SK-N-SH (cell line): Measurements from ENCODE around the gene BRD9. TPM values are rescaled to one million over a fixed set of nuclear protein-coding genes. Genes with fewer than 3 reads are reported as not detected.

Experiments used
- CTCF ChIA-PET: fragments of 300-600, 350-600 bp; formaldehyde crosslinking; extraction: SDS; loops from one replicate; lab custom pipeline; 2021; lab: Yijun Ruan, JAX
- POLR2A ChIA-PET: fragments of 350-600 bp; sonication (Branson Sonifier 250); formaldehyde crosslinking; extraction: SDS; loops from one replicate; lab custom pipeline; 2020; ENCODE audit warnings: antibody characterized with exemption, inconsistent platforms; lab: Yijun Ruan, JAX
- DNase-seq: peaks from one replicate; pipeline ENCODE4 v3.0.0; 2012
- H2AFZ ChIP-seq: fragments of 200-600 bp; sonication (generic); 2 replicates; pipeline ENCODE4 v1.8.1; 2016; ENCODE audit warnings: antibody characterized with exemption, mild to moderate bottlenecking, low read depth
- H3F3A ChIP-seq: fragments of 200-600 bp; sonication (generic); replicated peaks from 2 replicates; pipeline ENCODE3; 2016; ENCODE audit warnings: antibody characterized with exemption, mild to moderate bottlenecking; ENCODE audit not compliant: insufficient read depth
- H3K27ac ChIP-seq, 2 experiments: fragments of 200-500 bp in 1 of 2; fragments of 200-600 bp in 1 of 2; sonication (Bioruptor generic) in 1 of 2; sonication (generic), shearing (Covaris generic) in 1 of 2; 2 replicates each; pipeline versions ENCODE4 v1.5.1 to v1.6.1; 2014 to 2016; ENCODE audit warnings: low read depth in 2 of 2, inconsistent platforms in 1 of 2, low read length in 1 of 2, mild to moderate bottlenecking in 1 of 2, mixed read lengths in 1 of 2
- H3K27me3 ChIP-seq: fragments of 200-600 bp; sonication (generic), shearing (Covaris generic); 2 replicates; pipeline ENCODE4 v1.6.1; 2016; ENCODE audit warnings: mixed run types; ENCODE audit not compliant: insufficient read depth
- H3K36me3 ChIP-seq, 2 experiments: fragments of 200-500 bp in 1 of 2; fragments of 200-600 bp in 1 of 2; sonication (Bioruptor generic) in 1 of 2; sonication (generic) in 1 of 2; replicated peaks in 1 of 2; 2 replicates each; pipeline versions ENCODE3 to v1.5.1; 2014 to 2016; ENCODE audit warnings: low read length in 1 of 2, mild to moderate bottlenecking in 1 of 2; ENCODE audit not compliant: insufficient read depth in 2 of 2, control insufficient read depth in 1 of 2
- H3K4me1 ChIP-seq, 2 experiments: fragments of 200-500 bp in 1 of 2; fragments of 200-600 bp in 1 of 2; sonication (Bioruptor generic) in 1 of 2; sonication (generic), shearing (Covaris generic) in 1 of 2; 2 replicates each; pipeline versions ENCODE4 v1.5.1 to v1.6.1; 2014 to 2016; ENCODE audit warnings: low read depth in 1 of 2, low read length in 1 of 2, mixed run types in 1 of 2; ENCODE audit not compliant: insufficient read depth in 2 of 2, control insufficient read depth in 1 of 2
- H3K4me2 ChIP-seq: fragments of 200-600 bp; sonication (generic), shearing (Covaris generic); 2 replicates; pipeline ENCODE4 v1.6.1; 2017; ENCODE audit warnings: mixed run types
- H3K4me3 ChIP-seq, 2 experiments: fragments of 200-500 bp in 1 of 2; fragments of 200-600 bp in 1 of 2; sonication (Bioruptor generic) in 1 of 2; sonication (generic), shearing (Covaris generic) in 1 of 2; 2 replicates each; pipeline versions ENCODE4 v1.5.1 to v1.8.1; 2014 to 2016; ENCODE audit warnings: low read depth in 2 of 2, inconsistent platforms in 1 of 2, low read length in 1 of 2, mild to moderate bottlenecking in 1 of 2, mixed read lengths in 1 of 2, moderate library complexity in 1 of 2
- H3K79me2 ChIP-seq: fragments of 200-600 bp; sonication (generic); 2 replicates; pipeline ENCODE4 v1.8.1; 2017; ENCODE audit warnings: mild to moderate bottlenecking; ENCODE audit not compliant: insufficient read depth
- H3K9ac ChIP-seq: fragments of 200-600 bp; sonication (generic); 2 replicates; pipeline ENCODE4 v1.6.1; 2017; ENCODE audit warnings: mixed run types
- H3K9me2 ChIP-seq: fragments of 200-600 bp; sonication (generic); 2 replicates; pipeline ENCODE4 v1.6.1; 2017; ENCODE audit warnings: mixed run types
- H3K9me3 ChIP-seq: fragments of 200-600 bp; sonication (generic); 2 replicates; pipeline ENCODE4 v1.6.1; 2017; ENCODE audit warnings: mixed run types, mild to moderate bottlenecking, moderate library complexity
- H4K20me1 ChIP-seq: fragments of 200-600 bp; sonication (generic); 2 replicates; pipeline ENCODE4 v1.6.1; 2017; ENCODE audit warnings: mild to moderate bottlenecking, mixed run types; ENCODE audit not compliant: insufficient read depth
- CTCF ChIP-seq: fragments of 200-600 bp; sonication (generic); IDR thresholded peaks from 2 replicates; pipeline ENCODE4 v1.6.1; 2017; ENCODE audit warnings: antibody characterized with exemption, mild to moderate bottlenecking, moderate library complexity
- FOSL2 ChIP-seq: IDR thresholded peaks from 2 replicates; pipeline ENCODE4 v1.4.0; 2012; ENCODE audit warnings: low read depth, mild to moderate bottlenecking, moderate library complexity, borderline replicate concordance
- JUND ChIP-seq: IDR thresholded peaks from 2 replicates; pipeline ENCODE4 v1.4.0; 2012
- MAX ChIP-seq: IDR thresholded peaks from 2 replicates; pipeline ENCODE4 v1.4.0; 2012; ENCODE audit warnings: low read depth
- PBX3 ChIP-seq: IDR thresholded peaks from 2 replicates; pipeline ENCODE4; 2012
- SIN3A ChIP-seq: IDR thresholded peaks from 2 replicates; pipeline ENCODE4 v1.6.1; 2012; ENCODE audit warnings: low read depth, mild to moderate bottlenecking, low read length, moderate library complexity, borderline replicate concordance
- TCF12 ChIP-seq: IDR thresholded peaks from 2 replicates; pipeline ENCODE4 v1.4.0; 2012
- TEAD4 ChIP-seq: IDR thresholded peaks from 2 replicates; pipeline ENCODE4 v1.4.0; 2012; ENCODE audit warnings: mild to moderate bottlenecking, borderline replicate concordance; ENCODE audit not compliant: insufficient read depth
- USF1 ChIP-seq: IDR thresholded peaks from 2 replicates; pipeline ENCODE4 v1.4.0; 2012; ENCODE audit warnings: low read depth, borderline replicate concordance
- ZBTB33 ChIP-seq: IDR thresholded peaks from 2 replicates; pipeline ENCODE4 v1.4.0; 2012; ENCODE audit warnings: low read depth, borderline replicate concordance
- WGBS: methylation state at CpG from one replicate; pipeline ENCODE4 v1.1.6; 2017; ENCODE audit warnings: low lambda C conversion rate; 5-methylcytosine and 5-hydroxymethylcytosine counted together
- polyA plus RNA-seq, 3 experiments: library from polyadenylated mRNA; depleted of rRNA; stranded (reverse); fragments of >200 nt; gene quantifications; 2 replicates each; pipeline ENCODE4 v1.2.3, GENCODE V29; 2012

Gene BRD9
- polyA plus RNA-seq, 1 of the 3 experiments (the other 2 are of a cell fraction) = 19.5 TPM

- H3K9me3 ChIP-seq = no peaks in the 10 kb centered on the region
- POLR2A ChIA-PET = no interaction called here
- no peak for TF ChIP-seq SIN3A
- TF ChIP-seq PBX3 = peak; percentile 51
- TF ChIP-seq CTCF = peak; percentile 46
- peak; percentile 88; the same call in 1 of the 2 replicates for TF ChIP-seq FOSL2
- TF ChIP-seq JUND = peak; percentile 44; the same call in 1 of the 2 replicates
- peak; percentile 52; the same call in 1 of the 2 replicates for TF ChIP-seq TCF12
- TF ChIP-seq TEAD4 = no peak
- TF ChIP-seq MAX = peak; percentile 85; the same call in 1 of the 2 replicates
- 0 out of 2 replicates have a peak, but pooled peaks have one; percentile 30 for TF ChIP-seq USF1
- peak; percentile 14; the same call in 1 of the 2 replicates for TF ChIP-seq ZBTB33
- H4K20me1 ChIP-seq = no peaks in the 10 kb centered on the region
- no peak for DNase-seq
- H3F3A ChIP-seq = peaks cover 13% of the 10 kb centered on the region
- H3K79me2 ChIP-seq = peaks cover 11% of the 10 kb centered on the region; the same call in 1 of the 2 replicates
- no peaks in the 10 kb centered on the region for H3K9me2 ChIP-seq
- H3K4me2 ChIP-seq = peak overlapping the region; percentile 9; the same call in 1 of the 2 replicates
- peaks cover 0 to 8% of the 10 kb centered on the region in 2 experiments; a peak in 2 of 4 replicates for H3K4me1 ChIP-seq
- H2AFZ ChIP-seq = no peak overlapping the region
- H3K27me3 ChIP-seq = no peaks in the 10 kb centered on the region
- CTCF ChIA-PET = interaction anchor here (1.4 to 1.6 kb wide), 2 partner anchors 9 to 262 kb away, joined by 3 to 4 read pairs; no protein-coding TSS in a partner anchor
- WGBS = 49% methylated on average over 20 of the region's 44 CpGs
- no peak overlapping the region for H3K4me3 ChIP-seq
- peaks cover 12 to 52% of the 10 kb centered on the region in 2 experiments for H3K36me3 ChIP-seq
- peak overlapping the region; percentile 63 for H3K9ac ChIP-seq
- peak overlapping the region in 1 of 2 experiments; percentile 90; a peak in 2 of 4 replicates for H3K27ac ChIP-seq
Observed at GRCh38 chr5:912280-913091, 19.9 kb upstream of the BRD9 start.
